NB4 (cell line): ENCODE measurements around the gene RPRML.

Source experiments
- CTCF ChIP-seq: IDR thresholded peaks from one replicate; pipeline ENCODE4 v1.5.1; 2012; ENCODE audit warnings: low read depth, low read length
- MAX ChIP-seq: IDR thresholded peaks from 2 replicates; pipeline ENCODE4 v1.6.1; 2011; ENCODE audit warnings: low read depth, low read length
- MYC ChIP-seq: IDR thresholded peaks from 2 replicates; pipeline ENCODE4 v1.6.1; 2011; ENCODE audit warnings: low read depth, low read length
- POLR2A ChIP-seq: IDR thresholded peaks from 2 replicates; pipeline ENCODE4 v1.6.1; 2011; ENCODE audit warnings: mild to moderate bottlenecking; ENCODE audit not compliant: insufficient read length; ENCODE audit errors: extremely low read depth

GRCh38 chr17:46950342-46950996 lies 28.6 kb downstream of the RPRML start:
- TF ChIP-seq CTCF (no peak), POLR2A (no peak), MAX (no peak), MYC (no peak)
